K562 (cell line): ENCODE results near the gene CLCN2.

ENCODE experiments used
- CHD4 ChIP-seq: fragments of 200-600 bp; sonication (generic); IDR thresholded peaks from 3 replicates; pipeline ENCODE4 v1.6.1; 2012; ENCODE audit warnings: low read depth, mild to moderate bottlenecking, mixed read lengths, low read length, inconsistent platforms; ENCODE audit not compliant: insufficient read depth, insufficient replicate concordance, poor library complexity, severe bottlenecking
- JUN ChIP-seq, 2 experiments: sonication (generic) in 1 of 2; formaldehyde crosslinking in 1 of 2; IDR thresholded peaks; 2 replicates each; pipeline versions ENCODE4 v1.6.1 to v1.8.0; 2012 to 2022; ENCODE audit warnings: borderline replicate concordance in 2 of 2, mild to moderate bottlenecking in 2 of 2, improper control_type of control experiment in 1 of 2, low read depth in 1 of 2, low read length in 1 of 2, missing genetic modification reagents in 1 of 2
- TCF3 ChIP-seq: sonication (generic); formaldehyde crosslinking; IDR thresholded peaks from 2 replicates; pipeline ENCODE4 v1.4.0; 2020; ENCODE audit warnings: mild to moderate bottlenecking, missing genetic modification reagents
- ZBTB17 ChIP-seq: fragments of 450-650 bp; formaldehyde crosslinking; IDR thresholded peaks from 2 replicates; pipeline ENCODE4 v1.4.0; 2020; ENCODE audit warnings: mild to moderate bottlenecking
- ZFX ChIP-seq: sonication (generic); formaldehyde crosslinking; IDR thresholded peaks from 2 replicates; pipeline ENCODE4 v1.8.0; 2022; ENCODE audit warnings: mild to moderate bottlenecking, missing genetic modification reagents, moderate library complexity

DNA sequence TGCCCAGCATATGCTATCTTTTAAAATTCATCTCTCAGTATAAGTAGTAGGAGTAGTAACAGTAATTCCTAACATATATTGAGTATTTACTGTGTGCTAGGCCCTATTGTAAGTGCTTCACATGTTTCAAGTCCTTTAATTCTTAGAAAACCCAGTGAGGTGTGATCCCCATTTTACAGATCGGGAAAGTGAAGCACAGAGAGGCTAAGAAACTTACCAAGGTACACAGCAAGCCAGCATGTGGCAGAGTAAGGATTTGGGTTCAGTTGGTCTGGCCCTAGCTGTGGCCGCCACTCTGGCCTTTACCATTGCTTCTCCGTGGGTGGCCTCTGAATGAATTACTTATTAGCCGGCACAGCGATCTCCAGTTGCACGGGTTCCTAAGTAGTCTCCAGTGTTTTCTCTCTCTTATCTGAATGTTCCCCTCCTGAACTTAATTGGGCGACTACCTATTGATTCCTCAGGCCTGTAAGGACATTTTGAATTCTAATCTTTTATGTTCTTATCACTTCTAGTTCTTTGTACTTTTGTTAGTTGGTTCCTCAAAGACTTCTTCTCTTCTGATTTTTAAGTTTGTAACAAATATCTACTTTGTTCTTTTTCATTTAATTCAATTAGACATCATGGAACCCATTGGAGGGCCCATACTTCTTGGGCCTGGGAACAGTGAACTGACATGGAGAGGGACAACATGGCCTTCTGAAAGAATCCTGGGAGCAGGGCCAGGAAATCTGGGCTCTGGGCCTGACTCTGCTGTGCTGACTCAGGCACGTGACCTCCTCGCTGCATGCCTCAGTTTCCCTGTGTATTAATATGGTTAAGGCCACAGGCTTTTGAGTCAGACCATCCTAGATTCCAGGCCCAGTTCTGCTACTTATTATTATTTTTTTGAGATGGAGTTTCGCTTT, 11.6 kb downstream of the CLCN2 start:
- TF ChIP-seq CHD4: no peak
- TF ChIP-seq TCF3 (CRISPR knock-in tag): no peak
- 0 out of 2 replicates have a peak, but pooled peaks have one; percentile 18 for TF ChIP-seq ZFX (CRISPR knock-in tag)
- no peak for TF ChIP-seq ZBTB17
- no peak for TF ChIP-seq JUN (IDR thresholded peaks at IDR 0.05; ENCODE audit: borderline replicate concordance, low read depth, low read length)
- TF ChIP-seq JUN (CRISPR knock-in tag; IDR thresholded peaks at IDR 0.05; ENCODE audit: borderline replicate concordance): no peak
